AG09319 (cell line): Measurements from ENCODE around the gene DPH6.
"Not testable (repeated sequence)": the region's sequence is repeated elsewhere in the genome, so short reads cannot be mapped to it uniquely, and the experiment has no call there.

Experiments
- DNase-seq: peaks from one replicate; pipeline ENCODE4 v3.0.0-alpha.2; 2010; ENCODE audit warnings: low read depth; ENCODE audit errors: extremely low read depth
- TF ChIP-seq, protein P1 (sequence below): IDR thresholded peaks from 2 replicates; pipeline ENCODE4 v1.5.1; 2011; ENCODE audit warnings: low read depth, mild to moderate bottlenecking, inconsistent platforms, low read length, moderate library complexity

Gene DPH6, protein sequence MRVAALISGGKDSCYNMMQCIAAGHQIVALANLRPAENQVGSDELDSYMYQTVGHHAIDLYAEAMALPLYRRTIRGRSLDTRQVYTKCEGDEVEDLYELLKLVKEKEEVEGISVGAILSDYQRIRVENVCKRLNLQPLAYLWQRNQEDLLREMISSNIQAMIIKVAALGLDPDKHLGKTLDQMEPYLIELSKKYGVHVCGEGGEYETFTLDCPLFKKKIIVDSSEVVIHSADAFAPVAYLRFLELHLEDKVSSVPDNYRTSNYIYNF

DNA sequence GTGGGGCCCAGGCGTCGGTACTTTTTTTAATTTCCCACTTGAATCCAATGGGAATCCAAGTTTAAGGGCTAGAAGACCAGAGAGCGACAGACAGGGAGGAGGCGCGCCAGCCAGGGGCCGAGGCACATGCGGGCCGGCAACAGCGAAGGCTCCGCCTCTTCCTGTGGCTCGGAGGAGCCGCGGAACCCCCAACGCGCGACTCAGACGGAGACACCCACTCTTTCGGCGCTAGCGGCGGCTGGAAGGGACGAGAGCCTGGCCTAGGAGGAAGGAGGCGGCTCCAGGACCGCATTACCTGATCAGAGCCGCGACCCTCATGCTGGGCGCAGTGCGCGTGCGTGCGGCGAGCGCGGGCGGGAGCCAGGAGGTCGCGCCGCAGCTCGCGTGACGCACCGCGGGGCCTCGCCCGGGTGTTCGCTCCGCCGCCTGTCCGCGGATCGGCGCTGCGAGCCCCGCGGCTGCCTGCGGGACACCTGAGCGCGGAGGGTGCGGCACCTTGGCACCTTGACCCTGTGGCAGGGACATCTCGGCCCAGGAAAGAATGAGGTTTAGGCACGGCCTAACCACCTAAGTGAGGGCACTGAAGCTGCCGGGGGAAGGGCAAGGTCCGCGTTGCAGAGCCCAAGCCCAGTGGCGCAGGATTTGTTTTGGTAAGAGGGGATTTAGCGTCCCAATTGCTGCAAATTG, at the start of gene DPH6:
Gene DPH6, minus strand, starts transcription at position 342 of the 687 bp plus-strand sequence. Its CDS starts 24 bp downstream, at position 318.
- no peak for DNase-seq
- TF ChIP-seq, protein P1, sequence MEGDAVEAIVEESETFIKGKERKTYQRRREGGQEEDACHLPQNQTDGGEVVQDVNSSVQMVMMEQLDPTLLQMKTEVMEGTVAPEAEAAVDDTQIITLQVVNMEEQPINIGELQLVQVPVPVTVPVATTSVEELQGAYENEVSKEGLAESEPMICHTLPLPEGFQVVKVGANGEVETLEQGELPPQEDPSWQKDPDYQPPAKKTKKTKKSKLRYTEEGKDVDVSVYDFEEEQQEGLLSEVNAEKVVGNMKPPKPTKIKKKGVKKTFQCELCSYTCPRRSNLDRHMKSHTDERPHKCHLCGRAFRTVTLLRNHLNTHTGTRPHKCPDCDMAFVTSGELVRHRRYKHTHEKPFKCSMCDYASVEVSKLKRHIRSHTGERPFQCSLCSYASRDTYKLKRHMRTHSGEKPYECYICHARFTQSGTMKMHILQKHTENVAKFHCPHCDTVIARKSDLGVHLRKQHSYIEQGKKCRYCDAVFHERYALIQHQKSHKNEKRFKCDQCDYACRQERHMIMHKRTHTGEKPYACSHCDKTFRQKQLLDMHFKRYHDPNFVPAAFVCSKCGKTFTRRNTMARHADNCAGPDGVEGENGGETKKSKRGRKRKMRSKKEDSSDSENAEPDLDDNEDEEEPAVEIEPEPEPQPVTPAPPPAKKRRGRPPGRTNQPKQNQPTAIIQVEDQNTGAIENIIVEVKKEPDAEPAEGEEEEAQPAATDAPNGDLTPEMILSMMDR, result no peak

DNA sequence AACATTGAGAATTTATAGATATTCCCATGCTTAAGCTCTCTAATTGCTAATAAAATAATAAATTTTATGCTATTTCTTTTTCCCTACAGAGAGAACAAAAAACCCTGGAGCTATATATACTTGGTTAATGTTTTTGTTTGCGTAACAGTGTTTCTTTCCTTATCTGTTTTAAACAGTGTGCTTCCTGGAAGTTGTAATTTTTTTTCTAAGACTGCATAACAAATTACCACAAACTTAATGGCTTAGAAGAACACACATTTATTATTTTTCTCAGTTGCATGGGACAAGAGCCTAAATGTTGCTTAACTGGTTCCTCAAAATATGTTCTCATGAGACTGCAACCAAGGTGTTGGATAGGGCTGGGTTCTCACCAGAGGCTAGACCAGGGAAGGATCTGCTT, 49.7 kb upstream of the DPH6 start:
- DNase-seq, result no peak
- TF ChIP-seq, protein P1, result no peak

DNA sequence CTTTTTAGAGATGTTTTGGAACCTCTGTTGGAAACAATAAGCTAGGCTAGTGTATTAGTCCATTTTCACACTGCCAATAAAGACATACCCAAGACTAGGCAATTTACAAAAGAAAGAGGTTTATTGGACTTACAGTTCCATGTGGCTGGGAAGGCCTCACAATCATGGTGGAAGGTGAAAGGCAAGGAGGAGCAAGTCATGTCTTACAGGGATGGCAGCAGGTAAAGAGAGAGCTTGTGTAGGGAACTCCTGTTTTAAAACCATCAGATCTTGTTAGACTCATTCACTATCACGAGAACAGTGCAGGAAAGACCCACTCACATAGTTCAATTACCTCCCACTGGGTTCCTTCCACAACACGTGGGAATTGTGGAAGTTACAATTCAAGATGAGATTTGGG, 46.0 kb upstream of the DPH6 start:
- not testable (repeated sequence) for DNase-seq

DNA sequence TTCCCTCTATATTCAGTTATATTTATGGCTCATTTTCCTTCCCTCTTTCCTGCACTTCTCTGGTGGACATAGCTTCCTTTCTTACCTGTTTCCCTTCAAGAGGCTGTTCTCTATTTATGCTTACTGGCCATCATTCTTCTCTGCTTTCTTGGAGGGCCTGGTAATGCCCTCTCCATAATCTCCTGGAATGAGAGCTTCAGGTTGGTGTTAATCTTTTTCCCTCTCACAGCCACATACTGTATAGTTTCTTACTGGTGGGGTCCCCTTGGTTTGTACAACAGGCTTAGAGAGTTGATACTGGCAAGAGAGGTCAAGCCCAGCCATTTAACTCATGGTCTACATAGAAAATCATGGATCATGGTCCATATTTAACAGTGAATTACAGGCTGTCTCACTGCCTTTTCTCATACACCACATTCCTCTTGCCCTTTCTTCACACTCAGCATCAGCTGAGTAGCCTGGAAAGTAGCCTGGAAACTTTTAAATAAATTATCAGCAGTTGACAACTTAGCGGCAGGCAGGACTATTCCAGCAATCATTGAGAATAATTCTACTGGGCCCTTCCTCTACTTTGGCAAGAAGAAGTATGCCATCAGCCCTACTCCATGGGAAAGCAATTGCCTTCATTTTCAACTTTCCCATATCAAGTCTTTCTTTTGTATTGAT, 38.0 kb upstream of the DPH6 start:
- DNase-seq, result no peak
- TF ChIP-seq, protein P1, result no peak

DNA sequence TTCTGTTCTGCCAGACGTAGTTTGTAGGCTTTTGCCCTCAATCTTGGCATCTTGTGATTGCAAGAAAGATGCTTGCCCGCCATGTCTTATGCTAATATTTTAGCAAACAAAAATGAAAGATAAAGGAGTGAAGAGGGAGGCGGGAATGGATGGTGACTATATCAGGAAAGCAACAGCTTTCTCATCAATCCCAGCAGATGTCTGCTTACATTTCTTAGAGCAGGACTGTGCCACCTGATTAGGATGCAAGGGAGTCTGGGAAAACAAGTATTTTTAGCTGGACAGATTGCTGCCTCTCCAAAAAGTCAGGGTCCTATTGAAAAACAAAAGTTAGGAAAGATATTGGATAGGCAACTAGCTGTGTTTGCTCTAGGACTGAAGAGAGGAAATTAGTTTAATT, 34.6 kb upstream of the DPH6 start:
- TF ChIP-seq, protein P1, result no peak
- DNase-seq, result no peak

DNA sequence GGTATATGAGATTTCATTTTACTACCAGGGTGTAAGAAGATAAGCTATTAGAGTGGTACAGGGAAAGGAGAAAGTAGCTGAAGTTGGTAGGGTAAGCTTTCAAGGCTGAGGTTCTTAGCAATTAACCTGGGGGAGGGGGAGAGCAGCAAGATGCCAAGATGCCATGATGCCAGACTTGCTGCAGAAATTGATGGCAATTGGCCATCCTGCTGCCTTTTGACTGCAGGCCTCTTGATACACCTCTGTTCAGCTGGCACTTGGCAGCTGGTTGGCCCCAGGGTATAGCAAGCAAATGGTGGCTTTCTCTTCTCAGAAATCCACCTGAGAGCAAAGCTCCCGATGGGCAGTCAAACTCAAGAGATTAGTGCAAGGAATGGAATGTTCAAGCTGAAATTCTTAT, 21.4 kb upstream of the DPH6 start:
- no peak for DNase-seq
- TF ChIP-seq, protein P1, result no peak

DNA sequence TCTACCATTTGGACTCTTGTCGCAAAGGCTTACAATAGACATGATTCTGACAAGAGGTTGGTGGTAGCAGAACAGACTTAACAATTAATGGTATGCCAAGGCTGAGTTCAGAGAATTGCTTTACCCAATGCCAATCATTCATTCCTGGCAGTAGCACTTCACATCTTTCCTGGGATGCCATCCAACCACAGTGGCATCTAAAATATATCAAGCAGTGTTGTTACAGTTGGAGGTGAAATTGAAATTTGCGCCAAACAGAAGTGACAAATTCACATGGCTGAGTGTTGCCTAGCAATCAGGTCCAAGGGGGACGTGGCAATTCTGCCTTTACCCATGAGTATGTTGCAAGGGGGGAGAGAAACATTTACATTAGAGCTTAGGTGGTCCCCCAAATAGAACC, 21.0 kb upstream of the DPH6 start:
- TF ChIP-seq, protein P1, result no peak
- DNase-seq, result no peak
